AG04449 (cell line): Measurements from ENCODE around the gene CEACAM16.

ENCODE experiments used
- CTCF ChIA-PET: fragments of 350-600 bp; formaldehyde crosslinking; extraction: SDS; loops from one replicate; lab custom pipeline; 2021; ENCODE audit warnings: antibody characterized with exemption; lab: Yijun Ruan, JAX
- POLR2A ChIA-PET: fragments of 400-600, 350-600 bp; formaldehyde crosslinking; extraction: SDS; loops from one replicate; lab custom pipeline; 2020; ENCODE audit warnings: antibody characterized with exemption, inconsistent platforms; lab: Yijun Ruan, JAX
- DNase-seq: peaks from one replicate; pipeline ENCODE4 v3.0.0-alpha.2; 2010; ENCODE audit warnings: low read depth, low spot score
- H3K4me3 ChIP-seq: 2 replicates; pipeline ENCODE4 v1.5.1; 2011; ENCODE audit warnings: low read depth, mild to moderate bottlenecking, control low read depth, low read length
- CTCF ChIP-seq: IDR thresholded peaks from one replicate; pipeline ENCODE4 v1.5.1; 2011; ENCODE audit warnings: mild to moderate bottlenecking, moderate library complexity, low read length, control low read depth, inconsistent platforms; ENCODE audit not compliant: insufficient read depth; ENCODE audit errors: missing control alignments

CEACAM16 gene

GRCh38 chr19:44696939-44697669, 1.8 kb upstream of the CEACAM16 start:
- DNase-seq: no peak
- no peak for TF ChIP-seq CTCF
- CTCF ChIA-PET: interaction anchor here (0.7 to 1.3 kb wide), 3 partner anchors 9 to 126 kb away, joined by 3 read pairs; no protein-coding TSS in a partner anchor
- no peak overlapping the region for H3K4me3 ChIP-seq
- POLR2A ChIA-PET: no interaction called here

- DNase-seq: no peak
- no peak overlapping the region for H3K4me3 ChIP-seq
- no peak for TF ChIP-seq CTCF
- CTCF ChIA-PET: interaction anchor here (0.7 kb wide), 1 partner anchor 9 kb away, joined by 3 read pairs; no protein-coding TSS in a partner anchor
- POLR2A ChIA-PET: no interaction called here
Measured at GRCh38 chr19:44697670-44698034, 1.3 kb upstream of the CEACAM16 start.

- CTCF ChIA-PET: interaction anchor here (0.6 to 3.1 kb wide), 3 partner anchors 11 to 133 kb away, joined by 4 to 32 read pairs (median 5); no protein-coding TSS in a partner anchor
- no peak for TF ChIP-seq CTCF
- no peak for DNase-seq
- no peak overlapping the region for H3K4me3 ChIP-seq
- POLR2A ChIA-PET: interaction anchor here (0.7 kb wide), 1 partner anchor 18 kb away, joined by 4 read pairs; no protein-coding TSS in a partner anchor
Measured at GRCh38 chr19:44700547-44700946, 1.6 kb downstream of the CEACAM16 start.

GRCh38 chr19:44701228-44701627, 2.3 kb downstream of the CEACAM16 start:
- H3K4me3 ChIP-seq: no peak overlapping the region
- ChIA-PET POLR2A (no interaction called here), CTCF (interaction anchor here (2.3 to 3.1 kb wide), 2 partner anchors 12 to 83 kb away, joined by 8 to 32 read pairs; no protein-coding TSS in a partner anchor)
- no peak for DNase-seq
- TF ChIP-seq CTCF: no peak

- ChIA-PET CTCF (interaction anchor here (1.0 to 3.1 kb wide), 6 partner anchors 10 to 131 kb away, joined by 3 to 32 read pairs (median 4); no protein-coding TSS in a partner anchor), POLR2A (interaction anchor here (0.6 kb wide), 1 partner anchor 11 kb away, joined by 3 read pairs; no protein-coding TSS in a partner anchor)
- DNase-seq: no peak
- TF ChIP-seq CTCF: no peak
- no peak overlapping the region for H3K4me3 ChIP-seq
Measured at GRCh38 chr19:44702551-44703176, 3.7 kb downstream of the CEACAM16 start.

- DNase-seq: no peak
- no peak for TF ChIP-seq CTCF
- POLR2A ChIA-PET: no interaction called here
- H3K4me3 ChIP-seq: no peak overlapping the region
- CTCF ChIA-PET: interaction anchor here (1.6 to 3.1 kb wide), 3 partner anchors 14 to 132 kb away, joined by 5 to 32 read pairs (median 8); no protein-coding TSS in a partner anchor
Measured at GRCh38 chr19:44703336-44704078, 4.6 kb downstream of the CEACAM16 start.
